HepG2 (cell line): ENCODE measurements around the gene MPV17L. TPM values are rescaled to one million over a fixed set of nuclear protein-coding genes. Genes with fewer than 3 reads are reported as not detected.
A peak's percentile ranks its signal among the peaks of the same experiment; 100 is the strongest.

ENCODE experiments used
- ARNTL ChIP-seq: sonication (generic); formaldehyde crosslinking; IDR thresholded peaks from 2 replicates; pipeline ENCODE4 v1.4.0; 2020; ENCODE audit warnings: mild to moderate bottlenecking, missing genetic modification reagents
- CEBPB ChIP-seq: IDR thresholded peaks from 2 replicates; pipeline ENCODE4 v1.6.1; 2011; ENCODE audit warnings: low read depth, low read length, improper control_type of control experiment, borderline replicate concordance
- CERS6 ChIP-seq: sonication (generic); formaldehyde crosslinking; IDR thresholded peaks from 2 replicates; pipeline ENCODE4 v1.5.0; 2020; ENCODE audit warnings: missing genetic modification reagents
- HOXD1 ChIP-seq: sonication (generic); formaldehyde crosslinking; IDR thresholded peaks from 2 replicates; pipeline ENCODE4 v1.5.0; 2020; ENCODE audit warnings: missing genetic modification reagents
- KMT2B ChIP-seq: IDR thresholded peaks from 2 replicates; pipeline ENCODE4 v1.6.1; 2016; ENCODE audit warnings: missing genetic modification reagents, missing compliant biosample characterization
- MEIS2 ChIP-seq: sonication (generic); formaldehyde crosslinking; IDR thresholded peaks from 2 replicates; pipeline ENCODE4 v1.9.0; 2021; ENCODE audit warnings: mild to moderate bottlenecking, missing genetic modification reagents
- MXD4 ChIP-seq: IDR thresholded peaks from 2 replicates; pipeline ENCODE4 v1.6.1; 2016; ENCODE audit warnings: mild to moderate bottlenecking, missing biosample characterization, missing genetic modification reagents
- SP5 ChIP-seq: IDR thresholded peaks from 2 replicates; pipeline ENCODE4 v1.6.1; 2016; ENCODE audit warnings: low read depth, borderline replicate concordance
- TAF1 ChIP-seq: sonication (generic); formaldehyde crosslinking; IDR thresholded peaks from 2 replicates; pipeline ENCODE4 v1.4.0; 2020; ENCODE audit warnings: missing genetic modification reagents
- TFDP1 ChIP-seq: IDR thresholded peaks from 2 replicates; pipeline ENCODE4 v1.6.1; 2016; ENCODE audit warnings: missing compliant biosample characterization, missing genetic modification reagents, borderline replicate concordance
- ZBTB37 ChIP-seq: sonication (generic); formaldehyde crosslinking; IDR thresholded peaks from 2 replicates; pipeline ENCODE4 v1.4.0; 2020; ENCODE audit warnings: mild to moderate bottlenecking, missing genetic modification reagents
- ZNF18 ChIP-seq: sonication (generic); formaldehyde crosslinking; IDR thresholded peaks from 2 replicates; pipeline ENCODE4 v1.8.0; 2022; ENCODE audit warnings: mild to moderate bottlenecking, missing genetic modification reagents; ENCODE audit not compliant: insufficient replicate concordance
- ZNF232 ChIP-seq: sonication (generic); formaldehyde crosslinking; IDR thresholded peaks from 2 replicates; pipeline ENCODE4 v1.4.0; 2020; ENCODE audit warnings: missing genetic modification reagents, borderline replicate concordance
- ZNF414 ChIP-seq: sonication (generic); formaldehyde crosslinking; IDR thresholded peaks from 2 replicates; pipeline ENCODE4 v1.5.0; 2020; ENCODE audit warnings: missing genetic modification reagents
- ZNF792 ChIP-seq: IDR thresholded peaks from 2 replicates; pipeline ENCODE4 v1.6.1; 2016
- ZNF816 ChIP-seq: sonication (generic); formaldehyde crosslinking; IDR thresholded peaks from 2 replicates; pipeline ENCODE4 v1.8.0; 2022; ENCODE audit warnings: missing genetic modification reagents, mild to moderate bottlenecking, borderline replicate concordance
- ZNF850 ChIP-seq: sonication (generic); formaldehyde crosslinking; conservative IDR thresholded peaks from 2 replicates; pipeline ENCODE4 v1.9.0; 2021; ENCODE audit warnings: mild to moderate bottlenecking, missing genetic modification reagents
- polyA plus RNA-seq, 8 experiments: library from polyadenylated mRNA; depleted of rRNA in 3 of 8; stranded (reverse) in 7 of 8; unstranded in 1 of 8; fragments of >200 nt; fragmentation: Illumina TruSeq in 4 of 8; extraction: Trizol in 4 of 8; gene quantifications; 2 replicates each; pipeline versions ENCODE4 v1.2.1 to v1.2.3, GENCODE V29; 2011 to 2016; ENCODE audit warnings: low read depth in 4 of 8, missing spikeins in 1 of 8, mixed read lengths in 1 of 8; ENCODE audit not compliant: insufficient read depth in 1 of 8
- total RNA-seq, 5 experiments: library from RNA; depleted of rRNA; stranded (reverse); fragments of >200 nt; fragmentation: Illumina TruSeq; extraction: Trizol; gene quantifications; 2 replicates each; pipeline ENCODE4 v1.2.3, GENCODE V29; 2016; ENCODE audit warnings: low read depth in 1 of 5
- TF ChIP-seq, protein P1 (sequence below): sonication (generic); formaldehyde crosslinking; IDR thresholded peaks from 2 replicates; pipeline ENCODE4 v1.5.0; 2020; ENCODE audit warnings: mild to moderate bottlenecking, missing genetic modification reagents, borderline replicate concordance

MPV17L gene
- total and polyA plus RNA-seq, 2 of the 13 experiments (the other 11 are each of a cell fraction or from before 2014, with no cell fraction given): 34.7 to 63.8 TPM

DNA sequence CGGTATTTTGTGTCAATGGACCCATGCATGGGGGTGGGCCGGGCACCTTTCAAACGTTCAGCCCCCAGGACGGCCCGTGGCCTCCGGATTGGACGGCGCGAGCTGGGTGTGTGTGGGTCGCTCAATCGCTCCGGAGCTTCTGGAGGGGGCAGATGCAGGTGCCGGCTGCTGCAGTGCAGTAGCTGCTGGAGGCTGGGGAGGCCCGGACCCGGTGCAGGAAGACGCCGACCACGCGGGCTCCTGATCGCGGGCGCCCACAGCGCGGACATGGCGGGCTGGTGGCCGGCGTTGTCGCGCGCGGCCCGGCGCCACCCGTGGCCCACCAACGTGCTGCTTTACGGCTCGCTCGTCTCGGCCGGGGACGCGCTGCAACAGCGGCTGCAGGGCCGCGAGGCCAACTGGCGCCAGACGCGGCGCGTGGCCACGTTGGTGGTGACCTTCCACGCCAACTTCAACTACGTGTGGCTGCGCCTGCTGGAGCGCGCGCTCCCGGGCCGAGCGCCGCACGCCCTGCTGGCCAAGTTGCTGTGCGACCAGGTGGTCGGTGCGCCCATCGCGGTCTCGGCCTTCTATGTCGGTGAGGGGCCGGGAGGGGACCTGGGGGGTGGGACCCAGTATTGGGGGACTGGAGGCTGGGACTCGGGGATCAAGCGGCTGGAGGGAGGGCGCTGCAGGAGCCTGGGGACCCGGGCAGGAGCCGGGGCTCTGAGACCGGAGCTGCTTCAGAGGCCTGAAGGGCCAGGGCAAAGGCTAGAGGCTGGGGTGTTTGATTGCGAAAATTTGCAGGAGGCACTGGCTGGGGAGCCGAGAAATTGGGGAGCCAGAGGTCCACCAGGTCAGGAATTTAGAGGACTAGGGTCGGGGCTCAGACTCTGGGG lies at the start of gene MPV17L (continued):
- TF ChIP-seq ZNF850 (CRISPR knock-in tag) (0 out of 2 replicates have a peak, but pooled peaks have one; percentile 84), TAF1 (CRISPR knock-in tag) (peak; percentile 91), ZNF18 (CRISPR knock-in tag) (peak; percentile 43), ARNTL (peak; percentile 78), SP5 (CRISPR knock-in tag) (0 out of 2 replicates have a peak, but pooled peaks have one; percentile 21), HOXD1 (CRISPR knock-in tag) (0 out of 2 replicates have a peak, but pooled peaks have one; percentile 37), KMT2B (CRISPR knock-in tag) (0 out of 2 replicates have a peak, but pooled peaks have one; percentile 6), ZNF792 (0 out of 2 replicates have a peak, but pooled peaks have one; percentile 5), CERS6 (CRISPR knock-in tag) (peak; percentile 63; the same call in 1 of the 2 replicates), ZNF232 (CRISPR knock-in tag) (peak; percentile 49; the same call in 1 of the 2 replicates), ZNF414 (peak; percentile 31; the same call in 1 of the 2 replicates), MXD4 (CRISPR knock-in tag) (peak; percentile 89), TFDP1 (CRISPR knock-in tag) (peak; percentile 59; the same call in 1 of the 2 replicates), MEIS2 (peak; percentile 70; the same call in 1 of the 2 replicates), ZNF816 (CRISPR knock-in tag) (peak; percentile 81; the same call in 1 of the 2 replicates), CEBPB (peak; percentile 22; the same call in 1 of the 2 replicates), ZBTB37 (peak; percentile 34; the same call in 1 of the 2 replicates)
- TF ChIP-seq, protein P1, sequence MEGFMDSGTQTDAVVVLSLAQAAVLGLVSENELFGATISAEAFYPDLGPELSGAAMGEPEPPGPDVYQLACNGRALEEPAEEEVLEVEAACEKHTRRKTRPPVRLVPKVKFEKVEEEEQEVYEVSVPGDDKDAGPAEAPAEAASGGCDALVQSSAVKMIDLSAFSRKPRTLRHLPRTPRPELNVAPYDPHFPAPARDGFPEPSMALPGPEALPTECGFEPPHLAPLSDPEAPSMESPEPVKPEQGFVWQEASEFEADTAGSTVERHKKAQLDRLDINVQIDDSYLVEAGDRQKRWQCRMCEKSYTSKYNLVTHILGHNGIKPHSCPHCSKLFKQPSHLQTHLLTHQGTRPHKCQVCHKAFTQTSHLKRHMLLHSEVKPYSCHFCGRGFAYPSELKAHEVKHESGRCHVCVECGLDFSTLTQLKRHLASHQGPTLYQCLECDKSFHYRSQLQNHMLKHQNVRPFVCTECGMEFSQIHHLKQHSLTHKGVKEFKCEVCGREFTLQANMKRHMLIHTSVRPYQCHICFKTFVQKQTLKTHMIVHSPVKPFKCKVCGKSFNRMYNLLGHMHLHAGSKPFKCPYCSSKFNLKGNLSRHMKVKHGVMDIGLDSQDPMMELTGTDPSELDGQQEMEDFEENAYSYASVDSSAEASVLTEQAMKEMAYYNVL (CRISPR knock-in tag): peak; percentile 81; the same call in 1 of the 2 replicates
